B cell (primary cell): Measurements from ENCODE around the gene ZNF638. TPM values are rescaled to one million over a fixed set of nuclear protein-coding genes. Genes with fewer than 3 reads are reported as not detected.

Experiments used
- ATAC-seq: fragments of 200-7000 bp; cut with Tn5 transposase; one replicate; pipeline ENCODE4 v1.10.0; 2021; ENCODE audit warnings: low read depth, mild to moderate bottlenecking, moderate number of reproducible peaks, moderate library complexity
- CTCF ChIA-PET: fragments of 350-600 bp; sonication (Branson Sonifier 250); formaldehyde crosslinking; loops from one replicate; lab custom pipeline; 2021; ENCODE audit warnings: antibody characterized with exemption, inconsistent platforms; lab: Charles Lee
- POLR2A ChIA-PET: fragments of 350-600 bp; sonication (Branson Sonifier 250); formaldehyde crosslinking; loops from one replicate; lab custom pipeline; 2021; ENCODE audit warnings: antibody characterized with exemption; lab: Charles Lee
- DNase-seq: peaks from one replicate; pipeline ENCODE4 v3.0.0; 2013
- H2AFZ ChIP-seq: 2 replicates; pipeline ENCODE4 v1.6.1; 2012; ENCODE audit warnings: mild to moderate bottlenecking, low read depth, low read length; ENCODE audit not compliant: insufficient read depth, poor library complexity, severe bottlenecking
- H3K27ac ChIP-seq, 2 donors: 1 replicate in 1 of 2; 2 replicates in 1 of 2; pipeline ENCODE4 v1.5.1; 2012 to 2013; ENCODE audit warnings: low read length in 2 of 2, mild to moderate bottlenecking in 2 of 2, moderate library complexity in 1 of 2
- H3K27me3 ChIP-seq, 4 experiments: fragments of 200-600 bp in 1 of 4; sonication (generic) in 1 of 4; replicated peaks in 1 of 4; 1 replicate in 2 of 4; 2 replicates in 2 of 4; pipeline versions ENCODE4 v1.6.1 to v1.7.0; 2013 to 2016; ENCODE audit warnings: low read length in 3 of 4, mild to moderate bottlenecking in 2 of 4, mixed read lengths in 1 of 4, moderate library complexity in 1 of 4; ENCODE audit not compliant: insufficient read depth in 4 of 4, control insufficient read depth in 3 of 4; ENCODE audit errors: control extremely low read depth in 1 of 4
- H3K36me3 ChIP-seq, 2 experiments: replicated peaks in 1 of 2; 1 replicate in 1 of 2; 2 replicates in 1 of 2; pipeline versions ENCODE4 v1.6.1 to v1.7.1; 2013; ENCODE audit warnings: low read length in 1 of 2; ENCODE audit not compliant: insufficient read depth in 2 of 2, control insufficient read depth in 1 of 2; ENCODE audit errors: control extremely low read depth in 1 of 2, extremely low read depth in 1 of 2
- H3K4me1 ChIP-seq, 2 donors: fragments of 200-600 bp in 1 of 2; sonication (generic) in 1 of 2; 1 replicate in 1 of 2; 2 replicates in 1 of 2; pipeline versions ENCODE4 v1.5.1 to v1.6.1; 2013 to 2017; ENCODE audit warnings: low read length in 2 of 2; ENCODE audit not compliant: control insufficient read depth in 2 of 2, insufficient read depth in 2 of 2
- H3K4me2 ChIP-seq: replicated peaks from 2 replicates; pipeline ENCODE3; 2012; ENCODE audit warnings: mild to moderate bottlenecking, low read depth, low read length; ENCODE audit not compliant: poor library complexity, severe bottlenecking
- H3K4me3 ChIP-seq, 5 experiments: fragments of 200-600 bp in 1 of 5; sonication (generic) in 1 of 5; 1 replicate in 3 of 5; 2 replicates in 2 of 5; pipeline versions ENCODE4 v1.5.1 to v1.7.0; 2011 to 2016; ENCODE audit warnings: low read length in 4 of 5, mild to moderate bottlenecking in 4 of 5, low read depth in 2 of 5, control low read depth in 1 of 5, moderate library complexity in 1 of 5; ENCODE audit not compliant: insufficient read depth in 1 of 5; ENCODE audit errors: control extremely low read depth in 1 of 5, extremely low read depth in 1 of 5
- H3K79me2 ChIP-seq: fragments of 200-600 bp; sonication (generic); one replicate; pipeline ENCODE4 v1.6.0; 2016; ENCODE audit warnings: low read length; ENCODE audit not compliant: control insufficient read depth, insufficient read depth
- H3K9ac ChIP-seq: fragments of 200-600 bp; sonication (generic); 2 replicates; pipeline ENCODE4 v1.6.1; 2017; ENCODE audit warnings: mild to moderate bottlenecking, low read length, moderate library complexity
- H3K9me3 ChIP-seq, 3 donors: one replicate each; pipeline versions ENCODE4 v1.6.1 to v1.7.1; 2013; ENCODE audit warnings: low read length in 2 of 3; ENCODE audit not compliant: control insufficient read depth in 2 of 3, insufficient read depth in 1 of 3; ENCODE audit errors: control extremely low read depth in 1 of 3
- H4K20me1 ChIP-seq: 2 replicates; pipeline ENCODE4 v1.6.0; 2012; ENCODE audit warnings: mild to moderate bottlenecking, low read length; ENCODE audit not compliant: insufficient read depth, control insufficient read depth, poor library complexity, severe bottlenecking
- H3K27ac Mint-ChIP-seq: one replicate; pipeline ENCODE4 v1.8.0; 2021; ENCODE audit warnings: mixed read lengths
- H3K27me3 Mint-ChIP-seq: one replicate; pipeline ENCODE4 v1.8.0; 2021; ENCODE audit warnings: mixed read lengths
- H3K4me1 Mint-ChIP-seq: one replicate; pipeline ENCODE4 v1.8.0; 2021; ENCODE audit warnings: mixed read lengths
- H3K4me3 Mint-ChIP-seq: one replicate; pipeline ENCODE4 v1.8.0; 2021; ENCODE audit warnings: mixed read lengths
- H3K9me3 Mint-ChIP-seq: one replicate; pipeline ENCODE4 v1.8.0; 2022; ENCODE audit warnings: mixed read lengths; ENCODE audit not compliant: insufficient read depth
- CTCF ChIP-seq: fragments of 200-600 bp; IDR thresholded peaks from one replicate; pipeline ENCODE4 v1.8.0; 2022; ENCODE audit warnings: antibody characterized with exemption, mild to moderate bottlenecking
- EZH2 ChIP-seq: IDR thresholded peaks from 2 replicates; pipeline ENCODE4 v1.6.1; 2012; ENCODE audit warnings: borderline replicate concordance, low read depth, mild to moderate bottlenecking, moderate library complexity, low read length; ENCODE audit not compliant: insufficient read depth, poor library complexity, severe bottlenecking
- WGBS: methylation state at CpG from one replicate; pipeline ENCODE4 v1.1.5; 2013; ENCODE audit warnings: missing lambda C conversion rate; ENCODE audit not compliant: insufficient coverage; 5-methylcytosine and 5-hydroxymethylcytosine counted together
- intact Hi-C: fragments of 100-400 bp; cut with micrococcal nuclease; formaldehyde crosslinking; loops from one replicate; pipeline ENCODE4 v1.10.0; 2022
- polyA minus RNA-seq: library from RNA; depleted of rRNA, polyadenylated mRNA; stranded (reverse); fragments of >200 nt; gene quantifications from 2 replicates; pipeline ENCODE4 v1.2.3, GENCODE V29; 2012
- polyA plus RNA-seq: library from polyadenylated mRNA; depleted of rRNA; stranded (reverse); fragments of >200 nt; gene quantifications from 2 replicates; pipeline ENCODE4 v1.2.3, GENCODE V29; 2012
- total RNA-seq, 2 donors: library from RNA; stranded (reverse); fragments of 120-200 nt in 1 of 2; gene quantifications; 1 replicate in 1 of 2; 2 replicates in 1 of 2; pipeline versions ENCODE4 v1.2.3 to v1.2.4, GENCODE V29; 2013 to 2022

ZNF638 gene, protein sequence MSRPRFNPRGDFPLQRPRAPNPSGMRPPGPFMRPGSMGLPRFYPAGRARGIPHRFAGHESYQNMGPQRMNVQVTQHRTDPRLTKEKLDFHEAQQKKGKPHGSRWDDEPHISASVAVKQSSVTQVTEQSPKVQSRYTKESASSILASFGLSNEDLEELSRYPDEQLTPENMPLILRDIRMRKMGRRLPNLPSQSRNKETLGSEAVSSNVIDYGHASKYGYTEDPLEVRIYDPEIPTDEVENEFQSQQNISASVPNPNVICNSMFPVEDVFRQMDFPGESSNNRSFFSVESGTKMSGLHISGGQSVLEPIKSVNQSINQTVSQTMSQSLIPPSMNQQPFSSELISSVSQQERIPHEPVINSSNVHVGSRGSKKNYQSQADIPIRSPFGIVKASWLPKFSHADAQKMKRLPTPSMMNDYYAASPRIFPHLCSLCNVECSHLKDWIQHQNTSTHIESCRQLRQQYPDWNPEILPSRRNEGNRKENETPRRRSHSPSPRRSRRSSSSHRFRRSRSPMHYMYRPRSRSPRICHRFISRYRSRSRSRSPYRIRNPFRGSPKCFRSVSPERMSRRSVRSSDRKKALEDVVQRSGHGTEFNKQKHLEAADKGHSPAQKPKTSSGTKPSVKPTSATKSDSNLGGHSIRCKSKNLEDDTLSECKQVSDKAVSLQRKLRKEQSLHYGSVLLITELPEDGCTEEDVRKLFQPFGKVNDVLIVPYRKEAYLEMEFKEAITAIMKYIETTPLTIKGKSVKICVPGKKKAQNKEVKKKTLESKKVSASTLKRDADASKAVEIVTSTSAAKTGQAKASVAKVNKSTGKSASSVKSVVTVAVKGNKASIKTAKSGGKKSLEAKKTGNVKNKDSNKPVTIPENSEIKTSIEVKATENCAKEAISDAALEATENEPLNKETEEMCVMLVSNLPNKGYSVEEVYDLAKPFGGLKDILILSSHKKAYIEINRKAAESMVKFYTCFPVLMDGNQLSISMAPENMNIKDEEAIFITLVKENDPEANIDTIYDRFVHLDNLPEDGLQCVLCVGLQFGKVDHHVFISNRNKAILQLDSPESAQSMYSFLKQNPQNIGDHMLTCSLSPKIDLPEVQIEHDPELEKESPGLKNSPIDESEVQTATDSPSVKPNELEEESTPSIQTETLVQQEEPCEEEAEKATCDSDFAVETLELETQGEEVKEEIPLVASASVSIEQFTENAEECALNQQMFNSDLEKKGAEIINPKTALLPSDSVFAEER (N-terminal part only)
- 221 and 227 TPM in 2 replicates for total RNA-seq
- 225 TPM for total RNA-seq (2013)
- polyA plus RNA-seq: 60.1 and 78.5 TPM in 2 replicates
- 80.9 and 125 TPM in 2 replicates for polyA minus RNA-seq

- H3K4me1 Mint-ChIP-seq: peaks cover 37% of the 10 kb centered on the region
- H3K4me1 ChIP-seq: peaks cover 21 to 22% of the 10 kb centered on the region in 2 donors
- peak within 1 kb of the TSS; percentile 96 for H2AFZ ChIP-seq
- peak within 1 kb of the TSS; percentile 100 for H3K27ac Mint-ChIP-seq
- no peaks in the 10 kb centered on the region for H3K36me3 ChIP-seq
- H3K9me3 Mint-ChIP-seq: no peaks in the 10 kb centered on the region
- H3K27me3 Mint-ChIP-seq: no peaks in the 10 kb centered on the region
- peak within 1 kb of the TSS; percentile 98 for H3K9ac ChIP-seq
- peaks cover 62% of the 10 kb centered on the region for H3K79me2 ChIP-seq
- peak within 1 kb of the TSS; percentile 80 for H3K4me2 ChIP-seq
- TF ChIP-seq EZH2 (no peak), CTCF (peak; percentile 82)
- POLR2A ChIA-PET: interaction anchor here (0.6 to 0.9 kb wide), 6 partner anchors 11 to 1327 kb away, joined by 3 to 8 read pairs (median 4); partner anchors contain the start of genes MCEE and MPHOSPH10
- CTCF ChIA-PET: interaction anchor here (0.5 to 3.9 kb wide), 23 partner anchors 9 to 348 kb away, joined by 3 to 38 read pairs (median 4); partner anchors contain the start of genes MPHOSPH10 and PAIP2B
- DNase-seq (peak; percentile 97), ATAC-seq (peak; percentile 97)
- under 1% methylated on average over 80 of the region's 82 CpGs for WGBS
- peaks cover 0 to 2% (median 0%) of the 10 kb centered on the region in 3 donors for H3K9me3 ChIP-seq
- H3K27ac ChIP-seq: peak within 1 kb of the TSS; percentile 88 to 91
- H3K4me3 ChIP-seq: peak within 1 kb of the TSS; percentile 85 to 92 (median 90)
- peaks cover 11% of the 10 kb centered on the region for H4K20me1 ChIP-seq
- no peaks in the 10 kb centered on the region for H3K27me3 ChIP-seq
- intact Hi-C loops: loop anchor here (1.0 to 5.0 kb wide), 6 partner anchors 56 to 355 kb away; partner anchors contain the start of genes ANKRD53, MCEE, MPHOSPH10 and NAGK
- peak within 1 kb of the TSS; percentile 99 for H3K4me3 Mint-ChIP-seq
Measured at GRCh38 chr2:71331581-71332434, at the start of gene ZNF638. TSS of gene ZNF638 (plus strand) at chr2:71331782. CDS start at chr2:71348955, 17,173 bp downstream.
